Activated T-helper 1 cell treated with anti-CD3 and anti-CD28 coated beads, Interleukin-2, amount 50 U/mL, for 16 hours (primary cell): ENCODE data around the gene RHPN2.

ENCODE experiments used
- DNase-seq, 2 donors: peaks; one replicate each; pipeline ENCODE4 v3.0.0-alpha.2; 2020; ENCODE audit warnings: low read depth in 1 of 2, low spot score in 1 of 2

RHPN2 gene

GRCh38 chr19:33064792-33065550, at the start of gene RHPN2:
RHPN2 (minus strand) TSS chr19:33064888; CDS start chr19:33064852, 36 bp downstream.
- peak in 1 of 2 donors; percentile 26 for DNase-seq

- DNase-seq, result no peak
Measured at GRCh38 chr19:33114312-33114711, 49.6 kb upstream of the RHPN2 start.

- no peak for DNase-seq
Measured at GRCh38 chr19:33111587-33111986, 46.9 kb upstream of the RHPN2 start.

- DNase-seq, result no peak
Measured at GRCh38 chr19:33110137-33110910, 45.6 kb upstream of the RHPN2 start.

- DNase-seq, result no peak
Measured at GRCh38 chr19:33108161-33108560, 43.5 kb upstream of the RHPN2 start.

GRCh38 chr19:33102893-33103292, 38.2 kb upstream of the RHPN2 start:
- DNase-seq, result no peak

- DNase-seq, result no peak
Measured at GRCh38 chr19:33100894-33101644, 36.4 kb upstream of the RHPN2 start.

- DNase-seq, result no peak
Measured at GRCh38 chr19:33098055-33098534, 33.4 kb upstream of the RHPN2 start.

GRCh38 chr19:33096005-33096404, 31.3 kb upstream of the RHPN2 start:
- no peak for DNase-seq

GRCh38 chr19:33094436-33095067, 29.9 kb upstream of the RHPN2 start:
- no peak for DNase-seq

GRCh38 chr19:33093420-33094210, 28.9 kb upstream of the RHPN2 start:
- DNase-seq, result no peak

- DNase-seq, result no peak
Measured at GRCh38 chr19:33090179-33090578, 25.5 kb upstream of the RHPN2 start.

GRCh38 chr19:33089010-33089409, 24.3 kb upstream of the RHPN2 start:
- DNase-seq, result no peak

GRCh38 chr19:33086955-33087354, 22.3 kb upstream of the RHPN2 start:
- DNase-seq, result no peak

- no peak for DNase-seq
Measured at GRCh38 chr19:33085570-33086128, 21.0 kb upstream of the RHPN2 start.

GRCh38 chr19:33080761-33081681, 16.3 kb upstream of the RHPN2 start, which contains the start of gene GPATCH1:
GPATCH1 (plus strand) TSS chr19:33081181; CDS start chr19:33081194, 13 bp downstream.
- peak; percentile 70 to 79 for DNase-seq

- DNase-seq, result no peak
Measured at GRCh38 chr19:33075519-33075918, 10.8 kb upstream of the RHPN2 start.

GRCh38 chr19:33071887-33072286, 7.2 kb upstream of the RHPN2 start:
- DNase-seq, result no peak

GRCh38 chr19:33067121-33067520, 2.4 kb upstream of the RHPN2 start:
- no peak for DNase-seq
